Esophagus muscularis mucosa (tissue), 4 donors: ENCODE results near the gene NRG2. TPM values are rescaled to one million over a fixed set of nuclear protein-coding genes. Genes with fewer than 3 reads are reported as not detected.

Experiments
- DNase-seq: peaks from one replicate; pipeline ENCODE4 v3.0.0-alpha.2; 2017; ENCODE audit errors: extremely low spot score
- H3K27ac ChIP-seq, 4 donors: fragments of 200-600 bp; sonication (generic); replicated peaks in 1 of 4; 1 replicate in 3 of 4; 2 replicates in 1 of 4; pipeline ENCODE4 v1.5.1; 2016 to 2019; ENCODE audit warnings: mild to moderate bottlenecking in 1 of 4
- H3K27me3 ChIP-seq, 4 donors: fragments of 200-600 bp; sonication (generic); one replicate each; pipeline versions ENCODE4 v1.5.1 to v1.6.0; 2016 to 2019
- H3K36me3 ChIP-seq, 4 donors: fragments of 200-600 bp; sonication (generic); one replicate each; pipeline ENCODE4 v1.5.1; 2016 to 2019
- H3K4me1 ChIP-seq, 4 donors: fragments of 200-600 bp; sonication (generic); one replicate each; pipeline ENCODE4 v1.5.1; 2016 to 2019
- H3K4me3 ChIP-seq, 4 donors: fragments of 200-600 bp; sonication (generic); 1 replicate in 2 of 4; 2 replicates in 2 of 4; pipeline ENCODE4 v1.5.1; 2016 to 2019; ENCODE audit warnings: mild to moderate bottlenecking in 4 of 4, moderate library complexity in 1 of 4
- H3K9me3 ChIP-seq, 4 donors: fragments of 200-600 bp; sonication (generic); 1 replicate in 3 of 4; 2 replicates in 1 of 4; pipeline ENCODE4 v1.5.1; 2016 to 2019
- CTCF ChIP-seq, 3 experiments: fragments of 200-600 bp in 2 of 3; fragments of 450-650 bp in 1 of 3; sonication (generic) in 2 of 3; IDR thresholded peaks; one replicate each; pipeline ENCODE4 v1.5.1; 2017 to 2019; ENCODE audit warnings: antibody characterized with exemption in 3 of 3, mild to moderate bottlenecking in 2 of 3, moderate library complexity in 1 of 3
- EP300 ChIP-seq: sonication (generic); formaldehyde crosslinking; IDR thresholded peaks from one replicate; pipeline ENCODE4 v1.6.1; 2017; ENCODE audit warnings: antibody characterized with exemption
- POLR2A ChIP-seq: fragments of 450-650 bp; IDR thresholded peaks from one replicate; pipeline ENCODE4 v1.6.1; 2017; ENCODE audit warnings: antibody characterized with exemption, moderate library complexity, mild to moderate bottlenecking, low read depth
- POLR2AphosphoS5 ChIP-seq, 2 donors: sonication (generic); formaldehyde crosslinking; IDR thresholded peaks; one replicate each; pipeline ENCODE4 v1.6.1; 2017; ENCODE audit warnings: antibody characterized with exemption in 2 of 2
- WGBS: methylation state at CpG from one replicate; pipeline ENCODE4 v1.1.5; 2018; 5-methylcytosine and 5-hydroxymethylcytosine counted together
- intact Hi-C: fragments of 100-400 bp; cut with DNase I; formaldehyde crosslinking; loops from one replicate; pipeline ENCODE4 v1.15.1; 2023
- total RNA-seq, 4 donors: library from RNA; depleted of rRNA; stranded (reverse); fragments of >200 nt; gene quantifications; one replicate each; pipeline versions ENCODE4 v1.1.0 to v1.2.1, GENCODE V29; 2016

The NRG2 gene
- total RNA-seq, 4 donors from 2014 or later, result 2.8 to 5.0 (median 4.1) TPM

GRCh38 chr5:139833525-139833924 lies 209.6 kb downstream of the NRG2 start:
- Histone ChIP-seq H3K27ac (no peak overlapping the region), H3K4me1 (no peaks in the 10 kb centered on the region), H3K36me3 (no peaks in the 10 kb centered on the region), H3K4me3 (no peak overlapping the region), H3K9me3 (no peaks in the 10 kb centered on the region), H3K27me3 (peaks cover 0 to 20% (median 0%) of the 10 kb centered on the region in 4 donors)
- DNase-seq, result no peak
- TF ChIP-seq POLR2AphosphoS5 (IDR thresholded peaks at IDR 0.05), result no peak
- no peak for TF ChIP-seq CTCF (IDR thresholded peaks at IDR 0.05)
- no peak for TF ChIP-seq POLR2A
- TF ChIP-seq EP300, result no peak
- intact Hi-C loops, result no loop called here
- 52% methylated on average over 3 of the region's 3 CpGs for WGBS

GRCh38 chr5:139831624-139832023 lies 211.5 kb downstream of the NRG2 start:
- DNase-seq, result no peak

GRCh38 chr5:139829471-139829870 lies 213.6 kb downstream of the NRG2 start:
- Histone ChIP-seq H3K4me1 (no peaks in the 10 kb centered on the region), H3K9me3 (no peaks in the 10 kb centered on the region), H3K4me3 (no peak overlapping the region), H3K27me3 (peaks cover 0 to 4% (median 0%) of the 10 kb centered on the region in 4 donors), H3K36me3 (no peaks in the 10 kb centered on the region), H3K27ac (no peak overlapping the region)
- intact Hi-C loops, result no loop called here
- 89% methylated on average over 6 of the region's 6 CpGs for WGBS
- DNase-seq, result no peak
- TF ChIP-seq POLR2AphosphoS5 (IDR thresholded peaks at IDR 0.05) (no peak), EP300 (no peak), POLR2A (no peak), CTCF (IDR thresholded peaks at IDR 0.05) (no peak)

More at GRCh38 chr5:139831624-139832023, 211.5 kb downstream of the NRG2 start:
- Histone ChIP-seq H3K4me1 (no peaks in the 10 kb centered on the region), H3K4me3 (no peak overlapping the region), H3K27ac (no peak overlapping the region), H3K27me3 (peaks cover 0 to 20% (median 0%) of the 10 kb centered on the region in 4 donors), H3K9me3 (no peaks in the 10 kb centered on the region), H3K36me3 (no peaks in the 10 kb centered on the region)
- intact Hi-C loops, result no loop called here
- TF ChIP-seq EP300 (no peak), POLR2A (no peak), POLR2AphosphoS5 (IDR thresholded peaks at IDR 0.05) (no peak), CTCF (IDR thresholded peaks at IDR 0.05) (no peak)
- WGBS, result 67% methylated on average over 3 of the region's 3 CpGs

GRCh38 chr5:139828207-139828895 lies 214.7 kb downstream of the NRG2 start:
- no peak for TF ChIP-seq EP300
- no peak for TF ChIP-seq POLR2AphosphoS5 (IDR thresholded peaks at IDR 0.05)
- no peak for TF ChIP-seq POLR2A
- no peak for TF ChIP-seq CTCF (IDR thresholded peaks at IDR 0.05)

More at GRCh38 chr5:139828207-139828895, 214.7 kb downstream of the NRG2 start:
- no peak for DNase-seq
- H3K27me3 ChIP-seq, result peaks cover 0 to under 1% (median 0%) of the 10 kb centered on the region in 4 donors
- no peaks in the 10 kb centered on the region for H3K36me3 ChIP-seq
- H3K4me3 ChIP-seq, result no peak overlapping the region
- H3K4me1 ChIP-seq, result no peaks in the 10 kb centered on the region
- WGBS, result 82% methylated on average over 8 of the region's 8 CpGs
- intact Hi-C loops, result no loop called here
- H3K27ac ChIP-seq, result no peak overlapping the region
- no peaks in the 10 kb centered on the region for H3K9me3 ChIP-seq
